ENCODE results near the gene RAB4B. TPM values are rescaled to one million over a fixed set of nuclear protein-coding genes. Genes with fewer than 3 reads are reported as not detected.
"Not testable (repeated sequence)": the region's sequence is repeated elsewhere in the genome, so short reads cannot be mapped to it uniquely, and the experiment has no call there.

RAB4B gene
- total RNA-seq, 1 experiment from 2014 or later, result 28.5 TPM

- Histone ChIP-seq H3K36me3 (no peaks in the 10 kb centered on the region), H3K27me3 (replicated peaks) (no peaks in the 10 kb centered on the region), H3K4me3 (peak overlapping the region; percentile 70), H3K27ac (no peak overlapping the region), H3K9me3 (replicated peaks) (no peaks in the 10 kb centered on the region), H3K4me1 (replicated peaks) (peaks cover 13% of the 10 kb centered on the region)
- no peak for DNase-seq (ENCODE audit: low read depth in 1 of 2, low spot score in 2 of 2)
Measured at GRCh38 chr19:40778706-40779284, 748 bp downstream of the RAB4B start.

DNA sequence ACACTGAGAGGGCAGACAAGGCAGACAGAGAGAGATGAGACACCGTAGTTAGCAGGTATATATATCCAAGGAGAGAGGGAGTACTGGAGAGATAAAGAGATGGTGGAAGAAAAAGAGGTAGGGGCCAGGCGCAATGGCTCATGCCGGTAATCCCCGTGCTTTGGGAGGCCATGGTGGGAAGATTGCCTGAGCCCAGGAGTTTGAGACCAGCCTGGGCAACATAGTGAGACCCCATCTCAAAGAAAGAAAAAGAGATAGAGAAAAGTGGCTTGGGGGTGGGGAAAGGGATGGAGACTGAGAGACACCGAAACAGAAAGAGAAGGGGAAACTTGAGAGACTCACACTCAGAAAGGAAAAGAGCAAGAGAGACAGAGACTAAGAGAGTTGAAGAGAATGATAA lies 2.5 kb downstream of the RAB4B start:
- Histone ChIP-seq H3K4me1 (replicated peaks) (peaks cover 13% of the 10 kb centered on the region), H3K27me3 (replicated peaks) (no peaks in the 10 kb centered on the region), H3K27ac (no peak overlapping the region), H3K4me3 (no peak overlapping the region), H3K9me3 (replicated peaks) (no peaks in the 10 kb centered on the region), H3K36me3 (no peaks in the 10 kb centered on the region)
- no peak for DNase-seq (ENCODE audit: low read depth in 1 of 2, low spot score in 2 of 2)

GRCh38 chr19:40781140-40781539 lies 3.1 kb downstream of the RAB4B start:
- Histone ChIP-seq H3K9me3 (replicated peaks) (no peaks in the 10 kb centered on the region), H3K4me3 (no peak overlapping the region), H3K4me1 (replicated peaks) (peaks cover 13% of the 10 kb centered on the region), H3K36me3 (no peaks in the 10 kb centered on the region), H3K27me3 (replicated peaks) (no peaks in the 10 kb centered on the region), H3K27ac (no peak overlapping the region)
- no peak for DNase-seq (ENCODE audit: low read depth in 1 of 2, low spot score in 2 of 2)

GRCh38 chr19:40783711-40784110 lies 5.7 kb downstream of the RAB4B start:
- H3K4me3 ChIP-seq, result no peak overlapping the region
- H3K27ac ChIP-seq, result no peak overlapping the region
- no peak for DNase-seq (ENCODE audit: low read depth in 1 of 2, low spot score in 2 of 2)
- H3K27me3 ChIP-seq (replicated peaks), result no peaks in the 10 kb centered on the region
- H3K9me3 ChIP-seq (replicated peaks), result no peaks in the 10 kb centered on the region
- no peaks in the 10 kb centered on the region for H3K36me3 ChIP-seq
- H3K4me1 ChIP-seq (replicated peaks), result peaks cover 7% of the 10 kb centered on the region

GRCh38 chr19:40784146-40784545 lies 6.1 kb downstream of the RAB4B start:
- not testable (repeated sequence) for H3K27me3 ChIP-seq (replicated peaks); DNase-seq (ENCODE audit: low read depth in 1 of 2, low spot score in 2 of 2); H3K4me3 ChIP-seq; H3K9me3 ChIP-seq (replicated peaks); H3K27ac ChIP-seq; H3K36me3 ChIP-seq; H3K4me1 ChIP-seq (replicated peaks)

- no peak for DNase-seq (ENCODE audit: low read depth in 1 of 2, low spot score in 2 of 2)
- H3K27me3 ChIP-seq (replicated peaks), result no peaks in the 10 kb centered on the region
- H3K36me3 ChIP-seq, result no peaks in the 10 kb centered on the region
- H3K4me3 ChIP-seq, result no peak overlapping the region
- H3K9me3 ChIP-seq (replicated peaks), result no peaks in the 10 kb centered on the region
- H3K4me1 ChIP-seq (replicated peaks), result no peaks in the 10 kb centered on the region
- no peak overlapping the region for H3K27ac ChIP-seq
Measured at GRCh38 chr19:40785526-40785925, 7.5 kb downstream of the RAB4B start.

DNA sequence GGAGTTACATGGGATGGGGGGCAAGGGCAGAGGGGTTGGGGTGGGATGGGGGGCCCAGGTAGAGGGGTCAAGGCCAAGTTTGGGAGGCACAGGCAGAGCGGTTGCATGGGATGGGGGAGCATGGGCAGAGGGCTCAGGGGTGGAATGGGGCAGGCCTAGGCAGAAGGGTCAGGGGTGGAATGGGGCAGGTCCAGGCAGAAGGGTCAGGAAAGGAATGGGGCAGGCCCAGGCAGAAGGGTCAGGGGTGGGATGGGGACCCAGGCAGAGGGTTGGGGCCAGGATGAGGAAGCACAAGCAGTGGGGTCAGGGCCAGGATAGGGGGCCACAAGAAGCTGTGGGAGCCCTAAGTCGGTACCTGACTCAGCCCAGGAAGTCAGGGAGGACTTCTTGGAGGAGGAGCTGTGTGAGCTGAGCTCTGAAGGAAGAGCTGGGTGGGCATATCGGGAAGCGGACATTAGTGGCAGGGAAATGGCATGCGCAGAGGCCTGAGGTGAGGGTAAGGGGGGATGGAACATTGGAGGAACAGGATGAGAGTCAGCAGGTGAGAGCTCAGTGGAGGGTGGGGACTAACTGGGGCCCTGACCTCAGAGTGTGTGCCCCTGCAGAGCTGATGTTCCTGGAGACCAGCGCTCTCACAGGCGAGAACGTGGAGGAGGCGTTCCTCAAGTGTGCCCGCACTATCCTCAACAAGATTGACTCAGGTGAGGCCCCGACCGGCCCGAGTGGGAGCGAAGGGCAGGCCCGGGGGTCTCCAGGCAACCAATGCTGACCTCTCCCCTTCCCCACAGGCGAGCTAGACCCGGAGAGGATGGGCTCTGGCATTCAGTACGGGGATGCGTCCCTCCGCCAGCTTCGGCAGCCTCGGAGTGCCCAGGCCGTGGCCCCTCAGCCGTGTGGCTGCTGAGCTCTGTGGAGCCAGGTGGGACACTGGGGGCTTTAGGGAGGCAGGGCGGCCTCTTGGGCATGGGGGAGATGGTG lies 8.3 kb downstream of the RAB4B start:
- no peak overlapping the region for H3K4me3 ChIP-seq
- H3K4me1 ChIP-seq (replicated peaks), result no peaks in the 10 kb centered on the region
- no peak for DNase-seq (ENCODE audit: low read depth in 1 of 2, low spot score in 2 of 2)
- no peaks in the 10 kb centered on the region for H3K36me3 ChIP-seq
- no peaks in the 10 kb centered on the region for H3K27me3 ChIP-seq (replicated peaks)
- H3K9me3 ChIP-seq (replicated peaks), result no peaks in the 10 kb centered on the region
- no peak overlapping the region for H3K27ac ChIP-seq

DNA sequence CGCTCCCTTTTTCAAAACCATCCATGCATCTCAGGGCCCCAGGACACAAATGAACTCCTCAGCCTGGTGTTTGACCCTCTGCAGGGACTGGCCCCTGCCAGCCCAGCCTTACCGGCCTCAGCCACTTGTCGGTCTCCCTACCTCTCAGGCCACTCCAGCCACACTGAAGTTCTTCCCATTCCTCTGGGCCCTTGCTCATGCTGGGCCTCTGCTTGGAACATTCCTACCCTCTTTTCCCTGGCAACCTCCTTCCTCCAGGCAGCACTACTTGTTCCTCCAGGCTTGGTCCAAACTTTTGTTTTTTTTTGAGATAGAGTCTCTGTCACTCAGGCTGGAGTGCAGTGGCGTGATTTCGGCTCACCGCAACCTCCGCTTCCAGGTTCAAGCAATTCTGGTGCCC lies 13.3 kb downstream of the RAB4B start:
- no peak for DNase-seq (ENCODE audit: low read depth in 1 of 2, low spot score in 2 of 2)
- no peak overlapping the region for H3K4me3 ChIP-seq
- H3K4me1 ChIP-seq (replicated peaks), result no peaks in the 10 kb centered on the region
- 0 out of 2 replicates have a peak, but pooled peaks cover 3% of the 10 kb centered on the region for H3K36me3 ChIP-seq
- no peak overlapping the region for H3K27ac ChIP-seq
- no peaks in the 10 kb centered on the region for H3K27me3 ChIP-seq (replicated peaks)
- H3K9me3 ChIP-seq (replicated peaks), result no peaks in the 10 kb centered on the region

DNA sequence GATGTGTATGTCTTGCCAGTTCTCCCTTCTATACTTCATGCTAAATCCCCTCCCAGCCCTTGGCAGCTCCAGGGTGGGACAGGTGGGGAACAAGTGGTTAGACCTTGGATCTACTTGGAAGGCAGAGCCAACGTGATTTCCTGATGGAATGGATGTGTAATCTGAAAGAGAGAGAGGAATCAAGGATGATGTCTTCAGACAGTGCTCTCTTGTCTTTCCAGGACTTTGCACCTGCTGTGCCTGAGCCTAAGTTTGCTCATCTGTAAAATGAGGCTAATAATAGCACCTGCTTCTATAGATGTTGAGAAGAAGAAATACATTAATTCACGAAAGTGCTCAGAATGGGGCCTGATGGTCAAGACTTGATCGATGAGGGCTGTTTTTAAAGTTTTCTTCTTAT lies 13.9 kb downstream of the RAB4B start:
- no peak overlapping the region for H3K27ac ChIP-seq
- no peaks in the 10 kb centered on the region for H3K9me3 ChIP-seq (replicated peaks)
- H3K4me3 ChIP-seq, result no peak overlapping the region
- no peak for DNase-seq (ENCODE audit: low read depth in 1 of 2, low spot score in 2 of 2)
- H3K27me3 ChIP-seq (replicated peaks), result no peaks in the 10 kb centered on the region
- 0 out of 2 replicates have a peak, but pooled peaks cover 3% of the 10 kb centered on the region for H3K36me3 ChIP-seq
- H3K4me1 ChIP-seq (replicated peaks), result no peaks in the 10 kb centered on the region

DNA sequence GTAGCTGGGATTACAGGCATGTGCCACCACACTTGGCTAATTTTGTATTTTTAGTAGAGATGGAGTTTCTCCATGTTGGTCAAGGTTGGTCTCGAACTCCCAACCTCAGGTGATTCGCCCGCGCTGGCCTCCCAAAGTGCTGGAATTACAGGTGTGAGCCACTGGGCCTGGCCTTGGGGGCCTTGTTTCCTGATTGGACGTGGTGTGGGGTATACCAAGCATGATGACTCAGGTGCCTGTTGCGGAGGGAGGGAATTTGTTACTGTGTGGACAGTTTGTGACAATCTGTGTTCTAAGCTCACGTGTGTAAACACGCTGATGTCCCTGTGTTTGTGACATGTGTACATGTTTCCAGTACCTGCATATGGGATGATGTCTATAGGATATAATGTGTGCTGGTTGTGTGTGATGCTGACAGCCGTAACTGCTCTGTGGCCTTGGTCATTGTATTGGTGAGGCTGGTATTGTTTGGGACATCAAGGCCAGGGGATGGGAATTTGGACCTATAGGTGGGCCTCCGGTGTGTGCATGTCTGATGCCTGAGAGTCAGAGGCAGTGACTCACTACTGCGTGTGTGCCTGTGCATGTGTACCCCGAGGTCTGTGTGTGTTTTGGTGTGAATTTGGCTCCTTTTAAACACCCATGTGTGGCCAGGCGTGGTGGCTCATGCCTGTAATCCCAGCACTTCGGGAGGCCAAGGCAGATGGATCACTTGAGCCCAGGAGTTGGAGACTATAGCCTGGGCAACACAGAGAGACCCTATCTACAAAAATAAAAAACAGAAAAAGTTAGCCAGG lies 19.3 kb downstream of the RAB4B start:
- H3K4me3 ChIP-seq, result peak overlapping the region; percentile 85
- no peak overlapping the region for H3K27ac ChIP-seq
- H3K9me3 ChIP-seq (replicated peaks), result no peaks in the 10 kb centered on the region

GRCh38 chr19:40797963-40798682 lies 20.1 kb downstream of the RAB4B start:
- Histone ChIP-seq H3K36me3 (peaks cover 31% of the 10 kb centered on the region), H3K27me3 (replicated peaks) (no peaks in the 10 kb centered on the region), H3K9me3 (replicated peaks) (no peaks in the 10 kb centered on the region), H3K27ac (peak overlapping the region; percentile 4), H3K4me1 (replicated peaks) (peaks cover 25% of the 10 kb centered on the region), H3K4me3 (peak overlapping the region; percentile 85)
- peak in 1 of 2 experiments; percentile 79 for DNase-seq (ENCODE audit: low read depth in 1 of 2, low spot score in 2 of 2)

More for the DNA sequence above, 19.3 kb downstream of the RAB4B start:
- Histone ChIP-seq H3K27me3 (replicated peaks) (no peaks in the 10 kb centered on the region), H3K4me1 (replicated peaks) (peaks cover 25% of the 10 kb centered on the region), H3K36me3 (peaks cover 25% of the 10 kb centered on the region)
- no peak for DNase-seq (ENCODE audit: low read depth in 1 of 2, low spot score in 2 of 2)

DNA sequence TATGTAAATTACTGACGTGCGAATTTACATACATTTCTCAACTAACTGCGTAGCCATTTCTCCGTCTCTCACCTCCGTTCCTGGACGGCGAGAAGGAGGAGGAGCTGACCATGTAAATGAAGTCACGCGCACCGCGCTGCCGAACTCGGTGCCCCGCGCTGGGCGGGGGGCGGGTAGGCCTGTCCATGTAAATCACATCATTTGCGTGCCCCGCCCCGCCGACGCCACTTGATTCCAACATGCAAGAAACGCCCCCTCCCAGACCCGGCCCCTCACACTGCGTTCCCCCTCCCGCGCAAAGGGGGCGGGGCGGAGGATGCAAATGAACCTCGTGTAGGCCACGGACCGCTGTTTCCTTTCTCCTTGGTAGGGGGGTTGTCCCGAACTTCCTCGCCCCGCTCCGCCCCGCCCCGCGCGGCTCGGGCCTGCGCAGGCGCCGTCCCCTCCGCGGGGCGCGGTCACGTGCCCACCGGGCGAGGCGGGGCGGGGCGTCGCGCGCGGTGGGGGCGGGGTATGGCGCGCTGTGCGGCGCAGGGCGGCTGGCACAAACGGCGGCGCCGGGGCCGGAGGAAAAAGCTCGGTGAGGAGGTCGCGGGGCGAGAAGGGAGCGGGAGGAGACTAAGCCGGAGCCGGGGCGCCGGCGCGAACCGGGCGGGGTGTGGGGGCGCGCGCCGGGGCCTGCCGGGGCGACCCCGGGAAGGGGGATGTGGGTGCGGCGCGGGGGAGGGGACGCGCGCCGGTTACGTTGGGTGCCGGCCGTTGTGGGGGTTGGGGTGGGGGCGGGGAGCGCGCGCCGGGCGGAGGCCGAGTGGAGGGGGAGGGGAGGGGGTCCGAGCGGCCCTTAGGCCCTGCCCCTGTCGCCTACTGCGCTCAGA lies 20.9 kb downstream of the RAB4B start, which contains the start of gene EGLN2:
Gene EGLN2 (plus strand): TSS at position 509 of the 875 bp plus-strand sequence. CDS start 1,382 bp downstream, outside the sequence.
- H3K36me3 ChIP-seq, result peaks cover 39% of the 10 kb centered on the region
- peak; percentile 99 to 100 for DNase-seq (ENCODE audit: low read depth in 1 of 2, low spot score in 2 of 2)
- peak within 1 kb of the TSS; percentile 68 for H3K27ac ChIP-seq
- no peaks in the 10 kb centered on the region for H3K27me3 ChIP-seq (replicated peaks)
- H3K9me3 ChIP-seq (replicated peaks), result no peaks in the 10 kb centered on the region
- peak within 1 kb of the TSS; percentile 85 for H3K4me3 ChIP-seq
- peaks cover 25% of the 10 kb centered on the region for H3K4me1 ChIP-seq (replicated peaks)

Measured in SJSA1 (cell line).